NCI-H82 treated with DMSO at 0.1 percent for 48 hours (cell line): ENCODE data around the gene ANKRD13A.
"Not testable (repeated sequence)": the region's sequence is repeated elsewhere in the genome, so short reads cannot be mapped to it uniquely, and the experiment has no call there.

ENCODE experiments used
- DNase-seq: peaks from one replicate; lab custom pipeline; 2025; ENCODE audit not compliant: unreplicated experiment; lab: John Stamatoyannopoulos, UW

The ANKRD13A gene

GRCh38 chr12:109983432-109984142 is 15.6 kb upstream of the ANKRD13A start:
- no peak for DNase-seq

GRCh38 chr12:109986236-109986635 is 13.0 kb upstream of the ANKRD13A start:
- DNase-seq: not testable (repeated sequence)

GRCh38 chr12:109987615-109988014 is 11.6 kb upstream of the ANKRD13A start:
- no peak for DNase-seq

- DNase-seq: no peak
Measured at GRCh38 chr12:109988274-109988673, 11.0 kb upstream of the ANKRD13A start.

GRCh38 chr12:109988903-109989302 is 10.3 kb upstream of the ANKRD13A start:
- no peak for DNase-seq

- no peak for DNase-seq
Measured at GRCh38 chr12:109989380-109989779, 9.8 kb upstream of the ANKRD13A start.

- DNase-seq: no peak
Measured at GRCh38 chr12:109991586-109991985, 7.6 kb upstream of the ANKRD13A start.

- no peak for DNase-seq
Measured at GRCh38 chr12:109993091-109993490, 6.1 kb upstream of the ANKRD13A start.

- no peak for DNase-seq
Measured at GRCh38 chr12:109994401-109995175, 4.6 kb upstream of the ANKRD13A start.

- DNase-seq: no peak
Measured at GRCh38 chr12:109995361-109995685, 3.9 kb upstream of the ANKRD13A start.

- DNase-seq: peak; percentile 60
Measured at GRCh38 chr12:109995686-109996482, 3.3 kb upstream of the ANKRD13A start, which contains the start of gene GIT2. Gene GIT2, minus strand, starts transcription at chr12:109996368. Its CDS starts 144 bp downstream, at chr12:109996224.

GRCh38 chr12:109996483-109996853 is 2.8 kb upstream of the ANKRD13A start:
- DNase-seq: no peak

- no peak for DNase-seq
Measured at GRCh38 chr12:109997393-109997792, 1.8 kb upstream of the ANKRD13A start.

- DNase-seq: no peak
Measured at GRCh38 chr12:109998241-109998903, 858 bp upstream of the ANKRD13A start.

GRCh38 chr12:109999649-109999971 is 380 bp downstream of the ANKRD13A start:
- no peak for DNase-seq

- no peak for DNase-seq
Measured at GRCh38 chr12:109999983-110000505, 814 bp downstream of the ANKRD13A start.

GRCh38 chr12:110001596-110001995 is 2.4 kb downstream of the ANKRD13A start:
- DNase-seq: no peak

- DNase-seq: no peak
Measured at GRCh38 chr12:110002676-110003515, 3.7 kb downstream of the ANKRD13A start.

GRCh38 chr12:110004598-110004997 is 5.4 kb downstream of the ANKRD13A start:
- no peak for DNase-seq

- DNase-seq: no peak
Measured at GRCh38 chr12:110005319-110005973, 6.2 kb downstream of the ANKRD13A start.
